Effector memory CD4-positive, alpha-beta T cell (primary cell): ENCODE results near the gene MAPK8IP3.

Experiments used
- DNase-seq, 3 donors: peaks; one replicate each; pipeline ENCODE4 v3.0.0-alpha.2; 2020
- H3K27ac ChIP-seq: 2 replicates; pipeline ENCODE4 v1.7.0; 2013; ENCODE audit warnings: mild to moderate bottlenecking, low read length, moderate library complexity; ENCODE audit not compliant: insufficient read depth, poor library complexity, severe bottlenecking
- H3K27me3 ChIP-seq: replicated peaks from 2 replicates; pipeline ENCODE4 v1.7.0; 2013; ENCODE audit warnings: mild to moderate bottlenecking, low read length; ENCODE audit not compliant: insufficient read depth, control insufficient read depth, poor library complexity, severe bottlenecking
- H3K36me3 ChIP-seq: 2 replicates; pipeline ENCODE4 v1.7.0; 2013; ENCODE audit warnings: mild to moderate bottlenecking, low read length, moderate library complexity; ENCODE audit not compliant: control insufficient read depth, insufficient read depth
- H3K4me1 ChIP-seq: 2 replicates; pipeline ENCODE4 v1.7.0; 2013; ENCODE audit warnings: low read length, mild to moderate bottlenecking; ENCODE audit not compliant: control insufficient read depth, insufficient read depth, poor library complexity, severe bottlenecking
- H3K4me3 ChIP-seq: 2 replicates; pipeline ENCODE4 v1.7.0; 2013; ENCODE audit warnings: low read length, low read depth, mild to moderate bottlenecking; ENCODE audit not compliant: insufficient read depth, poor library complexity, severe bottlenecking
- H3K9me3 ChIP-seq: 2 replicates; pipeline ENCODE4 v1.7.0; 2013; ENCODE audit warnings: mild to moderate bottlenecking, low read length, moderate library complexity; ENCODE audit not compliant: control insufficient read depth

MAPK8IP3 gene

DNA sequence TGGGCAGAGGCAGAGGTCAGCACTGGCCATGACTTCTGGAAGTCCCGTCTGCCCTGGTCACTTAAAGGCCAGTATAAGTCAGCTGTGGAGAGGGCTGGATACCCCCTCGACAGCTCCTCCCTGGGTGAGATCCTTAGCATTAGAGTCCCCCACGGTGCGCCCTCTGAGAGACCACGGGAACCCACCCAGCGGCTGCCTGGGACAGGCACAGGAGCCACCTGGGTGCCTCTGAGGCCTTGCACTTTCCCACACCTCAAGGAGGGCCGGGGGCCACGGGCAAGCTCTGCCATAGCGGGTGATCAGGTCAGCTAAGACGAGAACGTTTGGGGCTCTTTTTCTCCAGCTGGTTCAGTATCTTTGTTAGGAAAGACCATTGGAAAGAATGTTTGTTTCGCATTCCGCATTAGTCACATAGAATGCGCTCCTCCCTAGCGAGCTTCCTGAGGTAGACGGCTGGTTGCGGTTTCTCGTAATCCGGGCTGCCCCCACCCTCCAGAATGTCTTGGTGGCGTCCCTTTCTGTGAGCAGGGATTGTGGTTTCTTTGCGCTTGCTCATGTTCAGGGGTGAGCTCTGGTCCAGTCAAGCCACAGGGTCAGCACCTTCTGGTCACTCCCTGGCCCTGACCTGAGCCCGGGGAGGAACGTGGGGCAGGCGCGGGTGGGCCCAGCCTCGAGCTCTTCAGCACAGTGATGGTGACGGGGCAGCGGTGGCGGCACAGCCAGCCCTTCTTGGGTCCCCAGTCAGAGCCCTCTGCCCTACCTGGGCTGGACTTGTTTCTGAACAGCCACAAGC is 40.1 kb downstream of the MAPK8IP3 start:
- Histone ChIP-seq H3K36me3 (peaks cover 59% of the 10 kb centered on the region), H3K4me3 (no peak overlapping the region), H3K9me3 (no peaks in the 10 kb centered on the region), H3K27ac (no peak overlapping the region), H3K27me3 (no peaks in the 10 kb centered on the region), H3K4me1 (no peaks in the 10 kb centered on the region)
- no peak for DNase-seq

DNA sequence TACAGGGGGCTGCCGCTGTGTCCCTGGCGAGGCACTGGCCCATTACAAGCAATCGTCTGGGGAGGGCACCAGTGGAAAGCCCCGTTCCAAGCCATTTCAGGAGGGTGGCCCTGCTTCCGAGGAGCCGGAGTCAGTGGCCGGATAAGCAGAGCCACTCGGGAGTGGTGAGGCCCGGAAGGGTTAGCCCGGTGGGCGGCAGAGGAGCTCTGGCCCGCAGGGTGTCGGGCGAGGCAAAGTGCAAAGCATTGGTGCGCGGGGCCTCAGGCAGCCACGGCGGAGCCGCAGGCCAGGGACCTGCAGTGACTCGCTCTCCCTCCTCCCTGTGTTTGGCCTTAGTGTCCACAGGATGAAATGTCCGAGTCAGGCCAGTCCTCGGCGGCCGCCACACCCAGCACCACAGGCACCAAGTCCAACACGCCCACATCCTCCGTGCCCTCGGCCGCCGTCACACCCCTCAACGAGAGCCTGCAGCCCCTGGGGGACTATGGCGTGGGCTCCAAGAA is 40.7 kb downstream of the MAPK8IP3 start:
- Histone ChIP-seq H3K36me3 (peaks cover 64% of the 10 kb centered on the region), H3K4me1 (no peaks in the 10 kb centered on the region), H3K27me3 (no peaks in the 10 kb centered on the region), H3K27ac (no peak overlapping the region), H3K4me3 (no peak overlapping the region), H3K9me3 (no peaks in the 10 kb centered on the region)
- no peak for DNase-seq

DNA sequence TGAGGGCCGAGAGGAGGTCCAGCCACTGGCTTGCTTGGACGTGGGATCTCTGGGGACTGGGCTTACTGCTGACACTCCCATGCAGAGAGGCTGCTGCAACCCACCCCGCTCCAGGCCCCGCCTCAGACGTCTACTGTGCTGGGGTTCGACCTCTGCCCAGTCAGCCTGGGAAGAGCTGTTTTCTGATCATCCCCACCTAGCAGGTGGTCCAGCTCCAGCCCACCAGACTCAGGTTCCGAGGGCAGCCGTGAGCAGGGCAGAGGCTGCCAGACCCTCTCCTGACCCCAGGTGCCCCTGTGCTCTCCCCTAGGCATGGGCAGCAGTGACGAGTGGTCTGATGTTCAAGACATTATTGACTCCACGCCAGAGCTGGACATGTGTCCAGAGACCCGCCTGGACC is 41.9 kb downstream of the MAPK8IP3 start:
- H3K4me1 ChIP-seq = no peaks in the 10 kb centered on the region
- no peaks in the 10 kb centered on the region for H3K9me3 ChIP-seq
- no peak overlapping the region for H3K4me3 ChIP-seq
- no peak overlapping the region for H3K27ac ChIP-seq
- no peaks in the 10 kb centered on the region for H3K27me3 ChIP-seq
- no peak for DNase-seq
- peaks cover 76% of the 10 kb centered on the region for H3K36me3 ChIP-seq

DNA sequence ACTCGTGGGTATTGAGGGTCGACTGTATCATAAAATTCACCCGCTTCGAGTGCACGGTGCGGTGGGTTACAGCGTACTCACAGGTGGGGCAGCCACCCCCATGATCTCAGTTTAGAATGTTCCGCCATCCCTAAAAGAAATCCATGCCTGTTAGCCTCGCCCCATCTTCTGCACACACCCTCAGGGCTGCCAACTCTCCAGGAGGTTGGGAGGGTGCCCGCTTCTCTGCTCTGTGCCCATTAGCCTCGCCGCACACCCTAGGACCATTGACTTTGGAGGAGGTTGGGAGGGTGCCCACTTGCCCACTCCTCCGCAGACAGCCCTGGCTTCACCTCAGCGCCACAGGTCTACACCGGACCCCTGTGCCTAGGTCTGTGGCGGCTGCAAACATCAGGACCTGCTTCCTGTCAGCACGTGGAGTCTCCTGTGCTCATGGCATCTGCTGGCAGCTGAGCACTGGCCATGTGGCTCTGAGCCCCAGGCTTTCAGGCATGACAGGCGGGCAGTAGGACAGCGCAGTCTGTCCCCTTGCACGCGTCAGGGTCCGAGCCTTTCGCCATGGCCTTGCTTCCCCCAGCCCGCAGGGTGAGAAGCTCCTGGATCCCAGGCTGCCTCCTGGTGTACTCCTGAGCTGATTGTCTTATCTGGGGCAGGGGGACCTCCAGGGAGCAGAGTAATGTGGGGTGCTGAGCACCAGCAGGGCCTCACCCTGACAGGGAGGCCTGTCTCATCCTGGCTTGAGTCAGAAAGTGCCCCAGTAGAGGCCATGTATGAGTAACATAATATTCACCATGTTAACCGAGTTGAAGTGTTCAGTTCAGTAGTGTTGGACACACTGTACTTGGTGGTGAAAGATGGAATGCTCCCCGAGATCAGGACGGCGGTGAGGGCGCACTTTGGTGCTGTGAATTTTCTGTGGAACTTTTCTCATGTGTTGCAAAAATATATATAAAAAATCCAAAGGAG is 43.4 kb downstream of the MAPK8IP3 start:
- Histone ChIP-seq H3K27me3 (no peaks in the 10 kb centered on the region), H3K36me3 (peaks cover 64% of the 10 kb centered on the region), H3K4me1 (no peaks in the 10 kb centered on the region), H3K4me3 (no peak overlapping the region), H3K9me3 (no peaks in the 10 kb centered on the region), H3K27ac (no peak overlapping the region)
- no peak for DNase-seq

DNA sequence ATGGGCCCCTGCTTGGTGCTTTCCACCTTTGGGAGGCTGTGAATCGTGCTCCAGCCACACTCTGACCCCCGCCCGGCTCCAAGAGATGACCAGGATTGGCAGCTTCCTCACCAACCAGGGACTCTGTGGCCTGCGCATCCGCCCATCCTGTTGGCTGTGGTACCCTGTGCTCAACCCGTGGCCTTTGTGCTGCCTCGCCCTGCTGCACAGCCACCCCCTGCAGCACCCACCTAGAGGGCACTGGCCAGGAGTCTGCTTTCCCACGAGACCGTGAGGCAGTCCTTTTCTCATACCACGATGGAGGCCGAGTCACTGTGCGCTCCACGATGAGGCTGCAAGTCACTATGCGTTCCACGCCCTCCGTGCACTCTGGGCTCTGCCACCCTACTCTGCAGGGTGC is 46.0 kb downstream of the MAPK8IP3 start:
- no peak overlapping the region for H3K27ac ChIP-seq
- no peaks in the 10 kb centered on the region for H3K9me3 ChIP-seq
- no peaks in the 10 kb centered on the region for H3K27me3 ChIP-seq
- H3K4me1 ChIP-seq = peaks cover 4% of the 10 kb centered on the region
- H3K36me3 ChIP-seq = peaks cover 52% of the 10 kb centered on the region
- no peak for DNase-seq
- H3K4me3 ChIP-seq = no peak overlapping the region

DNA sequence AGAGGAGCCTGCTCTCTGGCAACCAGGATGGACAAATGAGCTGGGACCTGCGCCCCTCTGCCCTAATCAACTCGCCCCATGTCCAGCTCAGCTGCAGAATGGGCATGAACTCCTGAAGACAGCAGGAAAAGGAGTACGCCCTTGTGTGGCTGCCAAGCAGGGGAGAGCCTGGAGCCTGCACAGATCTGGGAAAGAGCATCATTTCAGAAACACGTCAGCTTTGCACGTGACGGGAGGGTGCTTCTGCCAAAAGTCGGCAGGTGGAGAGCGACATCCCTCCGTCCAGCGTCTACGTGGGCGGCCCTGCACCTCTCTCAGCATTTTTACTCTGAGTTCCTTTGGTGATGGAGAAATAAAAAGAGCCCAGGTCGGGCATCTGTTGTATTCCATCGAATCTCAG is 46.9 kb downstream of the MAPK8IP3 start:
- DNase-seq = no peak
- Histone ChIP-seq H3K27ac (no peak overlapping the region), H3K36me3 (peaks cover 44% of the 10 kb centered on the region), H3K4me3 (no peak overlapping the region), H3K27me3 (no peaks in the 10 kb centered on the region), H3K4me1 (peaks cover 8% of the 10 kb centered on the region), H3K9me3 (no peaks in the 10 kb centered on the region)

DNA sequence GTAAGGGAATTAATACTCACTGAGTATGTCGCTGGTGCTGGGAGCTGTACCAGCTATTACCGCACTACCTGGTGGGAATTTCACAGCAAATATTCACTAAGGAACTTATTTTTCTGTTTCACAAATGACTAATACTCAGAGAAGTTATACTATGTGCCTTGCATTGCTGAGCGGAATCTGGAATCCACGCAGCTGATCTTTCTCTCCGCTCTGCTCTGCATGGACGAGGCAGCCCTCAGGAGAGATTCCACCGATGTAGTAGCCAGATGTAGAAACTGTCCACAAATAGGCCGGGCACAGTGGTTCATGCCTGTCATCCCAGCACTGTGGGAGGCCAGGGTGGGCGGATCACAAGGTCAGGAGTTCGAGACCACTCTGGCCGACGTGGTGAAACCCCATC is 48.2 kb downstream of the MAPK8IP3 start:
- Histone ChIP-seq H3K27ac (no peak overlapping the region), H3K36me3 (peaks cover 36% of the 10 kb centered on the region)

DNA sequence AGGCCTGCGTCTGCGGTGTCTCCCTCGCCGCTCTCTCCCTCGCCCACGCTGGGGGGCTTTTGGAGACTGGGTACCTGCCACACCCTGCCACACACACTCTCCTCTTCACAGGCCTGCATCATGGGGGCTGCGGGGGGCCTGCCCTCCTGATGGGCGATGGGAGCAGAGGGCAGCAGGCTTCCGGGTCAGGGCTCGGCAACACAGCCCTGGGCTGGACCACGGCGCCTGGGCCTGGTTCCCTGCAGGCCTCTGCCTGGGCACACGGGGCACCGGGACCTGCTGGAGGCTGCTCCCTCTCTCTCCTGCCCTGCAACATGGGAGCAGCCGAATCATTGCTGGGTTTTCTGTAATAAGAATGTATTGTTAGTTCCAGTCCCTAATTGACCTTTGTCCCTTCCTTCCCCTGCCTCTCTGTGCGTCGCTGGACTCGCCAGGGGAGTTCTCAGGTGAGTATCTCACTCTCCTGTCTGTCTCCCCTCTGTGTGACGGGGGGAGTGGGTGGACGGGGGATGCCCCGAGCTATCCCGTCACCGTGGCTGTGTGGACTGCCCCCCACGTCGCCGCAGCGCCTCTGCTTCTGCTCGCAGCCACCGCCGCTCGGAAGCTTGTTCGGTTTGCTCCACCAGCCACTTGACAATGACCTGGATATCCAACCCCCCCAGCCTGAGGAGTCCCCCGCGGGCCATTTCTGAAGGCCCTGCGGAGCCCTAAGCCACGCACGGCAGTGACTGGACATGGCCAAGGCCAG is 51.9 kb downstream of the MAPK8IP3 start:
- peaks cover 8% of the 10 kb centered on the region for H3K4me1 ChIP-seq
- H3K27me3 ChIP-seq = no peaks in the 10 kb centered on the region
- no peak for DNase-seq
- H3K9me3 ChIP-seq = no peaks in the 10 kb centered on the region
- H3K4me3 ChIP-seq = no peak overlapping the region
- peaks cover 32% of the 10 kb centered on the region for H3K36me3 ChIP-seq
- no peak overlapping the region for H3K27ac ChIP-seq

More for the DNA sequence above, 48.2 kb downstream of the MAPK8IP3 start:
- Histone ChIP-seq H3K9me3 (no peaks in the 10 kb centered on the region), H3K27me3 (no peaks in the 10 kb centered on the region), H3K4me3 (no peak overlapping the region), H3K4me1 (peaks cover 8% of the 10 kb centered on the region)
- DNase-seq = no peak

DNA sequence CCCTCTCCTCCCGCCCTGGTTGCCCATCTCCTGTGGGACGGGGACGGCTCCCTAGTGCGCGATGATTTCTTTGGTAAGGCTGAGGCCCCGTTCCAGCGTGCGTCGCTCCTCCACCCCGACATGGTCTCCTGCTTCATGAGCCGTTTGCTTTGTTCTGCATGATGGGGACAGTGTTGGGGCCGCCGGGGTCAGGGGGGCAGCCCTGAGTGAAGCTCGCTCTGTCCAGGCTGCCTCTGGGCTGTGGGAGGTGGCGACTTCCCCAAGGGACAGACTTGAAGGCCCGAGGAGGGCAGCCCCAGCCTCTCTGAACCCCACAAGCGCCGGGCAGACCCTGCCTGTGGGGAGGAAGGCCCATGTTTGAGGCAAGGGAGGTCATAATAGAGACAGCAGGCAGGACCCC is 52.9 kb downstream of the MAPK8IP3 start:
- Histone ChIP-seq H3K4me3 (no peak overlapping the region), H3K27me3 (no peaks in the 10 kb centered on the region), H3K4me1 (peaks cover 8% of the 10 kb centered on the region), H3K36me3 (peaks cover 38% of the 10 kb centered on the region), H3K27ac (no peak overlapping the region), H3K9me3 (no peaks in the 10 kb centered on the region)
- DNase-seq = no peak
